B cell (primary cell): Measurements from ENCODE around the gene ZNF558. TPM values are rescaled to one million over a fixed set of nuclear protein-coding genes. Genes with fewer than 3 reads are reported as not detected.
"Not testable (repeated sequence)": the region's sequence is repeated elsewhere in the genome, so short reads cannot be mapped to it uniquely, and the experiment has no call there.

Experiments used
- ATAC-seq: fragments of 200-7000 bp; cut with Tn5 transposase; one replicate; pipeline ENCODE4 v1.10.0; 2021; ENCODE audit warnings: low read depth, mild to moderate bottlenecking, moderate number of reproducible peaks, moderate library complexity
- CTCF ChIA-PET: fragments of 350-600 bp; sonication (Branson Sonifier 250); formaldehyde crosslinking; loops from one replicate; lab custom pipeline; 2021; ENCODE audit warnings: antibody characterized with exemption, inconsistent platforms; lab: Charles Lee
- POLR2A ChIA-PET: fragments of 350-600 bp; sonication (Branson Sonifier 250); formaldehyde crosslinking; loops from one replicate; lab custom pipeline; 2021; ENCODE audit warnings: antibody characterized with exemption; lab: Charles Lee
- DNase-seq: peaks from one replicate; pipeline ENCODE4 v3.0.0; 2013
- H2AFZ ChIP-seq: 2 replicates; pipeline ENCODE4 v1.6.1; 2012; ENCODE audit warnings: mild to moderate bottlenecking, low read depth, low read length; ENCODE audit not compliant: insufficient read depth, poor library complexity, severe bottlenecking
- H3K27ac ChIP-seq, 2 donors: 1 replicate in 1 of 2; 2 replicates in 1 of 2; pipeline ENCODE4 v1.5.1; 2012 to 2013; ENCODE audit warnings: low read length in 2 of 2, mild to moderate bottlenecking in 2 of 2, moderate library complexity in 1 of 2
- H3K27me3 ChIP-seq, 4 experiments: fragments of 200-600 bp in 1 of 4; sonication (generic) in 1 of 4; replicated peaks in 1 of 4; 1 replicate in 2 of 4; 2 replicates in 2 of 4; pipeline versions ENCODE4 v1.6.1 to v1.7.0; 2013 to 2016; ENCODE audit warnings: low read length in 3 of 4, mild to moderate bottlenecking in 2 of 4, mixed read lengths in 1 of 4, moderate library complexity in 1 of 4; ENCODE audit not compliant: insufficient read depth in 4 of 4, control insufficient read depth in 3 of 4; ENCODE audit errors: control extremely low read depth in 1 of 4
- H3K36me3 ChIP-seq, 2 experiments: replicated peaks in 1 of 2; 1 replicate in 1 of 2; 2 replicates in 1 of 2; pipeline versions ENCODE4 v1.6.1 to v1.7.1; 2013; ENCODE audit warnings: low read length in 1 of 2; ENCODE audit not compliant: insufficient read depth in 2 of 2, control insufficient read depth in 1 of 2; ENCODE audit errors: control extremely low read depth in 1 of 2, extremely low read depth in 1 of 2
- H3K4me1 ChIP-seq, 2 donors: fragments of 200-600 bp in 1 of 2; sonication (generic) in 1 of 2; 1 replicate in 1 of 2; 2 replicates in 1 of 2; pipeline versions ENCODE4 v1.5.1 to v1.6.1; 2013 to 2017; ENCODE audit warnings: low read length in 2 of 2; ENCODE audit not compliant: control insufficient read depth in 2 of 2, insufficient read depth in 2 of 2
- H3K4me2 ChIP-seq: replicated peaks from 2 replicates; pipeline ENCODE3; 2012; ENCODE audit warnings: mild to moderate bottlenecking, low read depth, low read length; ENCODE audit not compliant: poor library complexity, severe bottlenecking
- H3K4me3 ChIP-seq, 5 experiments: fragments of 200-600 bp in 1 of 5; sonication (generic) in 1 of 5; 1 replicate in 3 of 5; 2 replicates in 2 of 5; pipeline versions ENCODE4 v1.5.1 to v1.7.0; 2011 to 2016; ENCODE audit warnings: low read length in 4 of 5, mild to moderate bottlenecking in 4 of 5, low read depth in 2 of 5, control low read depth in 1 of 5, moderate library complexity in 1 of 5; ENCODE audit not compliant: insufficient read depth in 1 of 5; ENCODE audit errors: control extremely low read depth in 1 of 5, extremely low read depth in 1 of 5
- H3K79me2 ChIP-seq: fragments of 200-600 bp; sonication (generic); one replicate; pipeline ENCODE4 v1.6.0; 2016; ENCODE audit warnings: low read length; ENCODE audit not compliant: control insufficient read depth, insufficient read depth
- H3K9ac ChIP-seq: fragments of 200-600 bp; sonication (generic); 2 replicates; pipeline ENCODE4 v1.6.1; 2017; ENCODE audit warnings: mild to moderate bottlenecking, low read length, moderate library complexity
- H3K9me3 ChIP-seq, 3 donors: one replicate each; pipeline versions ENCODE4 v1.6.1 to v1.7.1; 2013; ENCODE audit warnings: low read length in 2 of 3; ENCODE audit not compliant: control insufficient read depth in 2 of 3, insufficient read depth in 1 of 3; ENCODE audit errors: control extremely low read depth in 1 of 3
- H4K20me1 ChIP-seq: 2 replicates; pipeline ENCODE4 v1.6.0; 2012; ENCODE audit warnings: mild to moderate bottlenecking, low read length; ENCODE audit not compliant: insufficient read depth, control insufficient read depth, poor library complexity, severe bottlenecking
- H3K27ac Mint-ChIP-seq: one replicate; pipeline ENCODE4 v1.8.0; 2021; ENCODE audit warnings: mixed read lengths
- H3K27me3 Mint-ChIP-seq: one replicate; pipeline ENCODE4 v1.8.0; 2021; ENCODE audit warnings: mixed read lengths
- H3K4me1 Mint-ChIP-seq: one replicate; pipeline ENCODE4 v1.8.0; 2021; ENCODE audit warnings: mixed read lengths
- H3K4me3 Mint-ChIP-seq: one replicate; pipeline ENCODE4 v1.8.0; 2021; ENCODE audit warnings: mixed read lengths
- H3K9me3 Mint-ChIP-seq: one replicate; pipeline ENCODE4 v1.8.0; 2022; ENCODE audit warnings: mixed read lengths; ENCODE audit not compliant: insufficient read depth
- WGBS: methylation state at CpG from one replicate; pipeline ENCODE4 v1.1.5; 2013; ENCODE audit warnings: missing lambda C conversion rate; ENCODE audit not compliant: insufficient coverage; 5-methylcytosine and 5-hydroxymethylcytosine counted together
- intact Hi-C: fragments of 100-400 bp; cut with micrococcal nuclease; formaldehyde crosslinking; loops from one replicate; pipeline ENCODE4 v1.10.0; 2022
- polyA plus RNA-seq: library from polyadenylated mRNA; depleted of rRNA; stranded (reverse); fragments of >200 nt; gene quantifications from 2 replicates; pipeline ENCODE4 v1.2.3, GENCODE V29; 2012
- small RNA-seq: library from RNA; depleted of rRNA; stranded (forward); fragments of <200 nt; gene quantifications from one replicate; pipeline ENCODE3, GENCODE V24; 2012; ENCODE audit warnings: low replicate concordance, low read depth; ENCODE audit not compliant: insufficient read length
- total RNA-seq, 2 donors: library from RNA; stranded (reverse); fragments of 120-200 nt in 1 of 2; gene quantifications; 1 replicate in 1 of 2; 2 replicates in 1 of 2; pipeline versions ENCODE4 v1.2.3 to v1.2.4, GENCODE V29; 2013 to 2022

ZNF558 gene
- total and polyA plus RNA-seq, 2 donors (not counting 1 experiment from before 2014, with no cell fraction given), result 28.8 to 29.8 TPM

DNA sequence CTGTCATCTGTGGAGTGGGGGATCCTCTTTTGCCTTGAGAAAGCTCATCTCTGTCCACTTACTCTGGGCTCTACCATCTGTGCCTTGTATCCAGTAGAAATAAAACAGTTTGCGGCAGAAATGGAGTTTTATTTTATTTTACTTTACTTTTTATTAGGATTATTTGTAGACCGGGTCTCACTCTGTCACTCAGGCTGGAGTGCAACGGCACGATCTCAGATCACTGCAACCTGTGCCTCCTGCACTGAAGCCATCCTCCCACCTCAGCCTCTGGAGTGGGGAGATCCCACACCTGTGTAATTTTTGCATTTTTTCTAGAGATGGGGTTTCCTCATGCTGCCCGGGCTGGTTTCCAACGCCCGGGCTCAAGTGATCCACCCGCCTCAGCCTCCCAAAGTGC, 62.8 kb downstream of the ZNF558 start:
- H3K9me3 Mint-ChIP-seq, H3K36me3 ChIP-seq, H3K4me3 Mint-ChIP-seq, DNase-seq, H3K4me3 ChIP-seq, H3K79me2 ChIP-seq, H3K27me3 Mint-ChIP-seq, CTCF ChIA-PET, intact Hi-C loops, H3K27ac Mint-ChIP-seq, H3K4me1 Mint-ChIP-seq, H3K4me1 ChIP-seq, ATAC-seq, H3K9ac ChIP-seq, H3K4me2 ChIP-seq, H3K9me3 ChIP-seq, H2AFZ ChIP-seq, H4K20me1 ChIP-seq, POLR2A ChIA-PET, H3K27ac ChIP-seq, H3K27me3 ChIP-seq: not testable (repeated sequence)
- WGBS, result no CpG with 5 or more reads among the region's 8 CpGs

DNA sequence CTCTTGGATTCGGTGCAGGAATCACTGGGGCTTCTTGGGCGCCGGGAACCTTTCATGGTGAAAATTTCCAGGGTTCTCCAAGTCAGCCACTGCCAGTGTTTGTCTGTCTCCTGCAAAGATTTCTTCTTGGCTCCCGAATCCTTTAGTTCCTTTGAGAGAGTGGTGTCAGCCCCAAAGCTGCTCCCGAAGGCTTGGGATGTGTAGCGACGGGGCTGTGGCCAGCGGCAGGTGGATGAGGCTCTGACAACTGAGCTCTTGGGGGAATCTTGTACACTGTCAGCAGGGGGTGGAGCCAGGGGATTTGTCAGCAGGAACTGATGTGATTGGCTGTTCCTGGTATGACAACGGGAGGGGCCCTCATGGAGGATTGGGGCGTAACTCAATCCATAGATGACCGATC, 64.8 kb downstream of the ZNF558 start:
- H3K4me1 ChIP-seq, H3K4me3 Mint-ChIP-seq, H2AFZ ChIP-seq, H3K4me3 ChIP-seq, H3K4me2 ChIP-seq, H3K9ac ChIP-seq, H3K9me3 Mint-ChIP-seq, H3K27me3 ChIP-seq, H3K27ac ChIP-seq, H3K9me3 ChIP-seq, ATAC-seq, DNase-seq, H4K20me1 ChIP-seq, H3K79me2 ChIP-seq, H3K36me3 ChIP-seq, H3K27ac Mint-ChIP-seq, H3K27me3 Mint-ChIP-seq, intact Hi-C loops, CTCF ChIA-PET, H3K4me1 Mint-ChIP-seq, POLR2A ChIA-PET: not testable (repeated sequence)
- WGBS, result 90% methylated on average over 5 of the region's 11 CpGs

Small RNA genes lying within 50 kb of the gene (small RNA-seq; reads per million reads assigned to genes)
- gene AC012616.1, result not detected

Other genes starting within 250 kb of the ZNF558 start
- gene ADAMTS10, start 221.6 kb downstream of the ZNF558 start, total RNA-seq, result 0.39 and 0.59 TPM in 2 replicates
- 1.8 and 3.6 TPM in 2 replicates for gene ADAMTS10, start 221.6 kb downstream of the ZNF558 start, polyA plus RNA-seq
- not detected in 2 replicates for gene NFILZ, start 201.7 kb downstream of the ZNF558 start, total RNA-seq
- not detected in 2 replicates for gene NFILZ, start 201.7 kb downstream of the ZNF558 start, polyA plus RNA-seq
- not detected in 2 replicates for gene ACTL9, start 133.5 kb downstream of the ZNF558 start, total RNA-seq
- not detected in 2 replicates for gene ACTL9, start 133.5 kb downstream of the ZNF558 start, polyA plus RNA-seq
- not detected in 2 replicates for gene OR2Z1, start 110.7 kb downstream of the ZNF558 start, total RNA-seq
- gene OR2Z1, start 110.7 kb downstream of the ZNF558 start, polyA plus RNA-seq, result not detected in 2 replicates
- gene MBD3L1, start 73 bp upstream of the ZNF558 start, total RNA-seq, result not detected in 2 replicates
- not detected in 2 replicates for gene MBD3L1, start 73 bp upstream of the ZNF558 start, polyA plus RNA-seq
- gene MUC16, start 178.1 kb upstream of the ZNF558 start, total RNA-seq, result 1.0 and 1.1 TPM in 2 replicates
- gene MUC16, start 178.1 kb upstream of the ZNF558 start, polyA plus RNA-seq, result 0.14 and 0.91 TPM in 2 replicates